B cell (primary cell): ENCODE data around the gene MPHOSPH6. TPM values are rescaled to one million over a fixed set of nuclear protein-coding genes. Genes with fewer than 3 reads are reported as not detected.

Source experiments
- ATAC-seq: fragments of 200-7000 bp; cut with Tn5 transposase; one replicate; pipeline ENCODE4 v1.10.0; 2021; ENCODE audit warnings: low read depth, mild to moderate bottlenecking, moderate number of reproducible peaks, moderate library complexity
- CTCF ChIA-PET: fragments of 350-600 bp; sonication (Branson Sonifier 250); formaldehyde crosslinking; loops from one replicate; lab custom pipeline; 2021; ENCODE audit warnings: antibody characterized with exemption, inconsistent platforms; lab: Charles Lee
- POLR2A ChIA-PET: fragments of 350-600 bp; sonication (Branson Sonifier 250); formaldehyde crosslinking; loops from one replicate; lab custom pipeline; 2021; ENCODE audit warnings: antibody characterized with exemption; lab: Charles Lee
- DNase-seq: peaks from one replicate; pipeline ENCODE4 v3.0.0; 2013
- H2AFZ ChIP-seq: 2 replicates; pipeline ENCODE4 v1.6.1; 2012; ENCODE audit warnings: mild to moderate bottlenecking, low read depth, low read length; ENCODE audit not compliant: insufficient read depth, poor library complexity, severe bottlenecking
- H3K27ac ChIP-seq, 2 donors: 1 replicate in 1 of 2; 2 replicates in 1 of 2; pipeline ENCODE4 v1.5.1; 2012 to 2013; ENCODE audit warnings: low read length in 2 of 2, mild to moderate bottlenecking in 2 of 2, moderate library complexity in 1 of 2
- H3K27me3 ChIP-seq, 4 experiments: fragments of 200-600 bp in 1 of 4; sonication (generic) in 1 of 4; replicated peaks in 1 of 4; 1 replicate in 2 of 4; 2 replicates in 2 of 4; pipeline versions ENCODE4 v1.6.1 to v1.7.0; 2013 to 2016; ENCODE audit warnings: low read length in 3 of 4, mild to moderate bottlenecking in 2 of 4, mixed read lengths in 1 of 4, moderate library complexity in 1 of 4; ENCODE audit not compliant: insufficient read depth in 4 of 4, control insufficient read depth in 3 of 4; ENCODE audit errors: control extremely low read depth in 1 of 4
- H3K36me3 ChIP-seq, 2 experiments: replicated peaks in 1 of 2; 1 replicate in 1 of 2; 2 replicates in 1 of 2; pipeline versions ENCODE4 v1.6.1 to v1.7.1; 2013; ENCODE audit warnings: low read length in 1 of 2; ENCODE audit not compliant: insufficient read depth in 2 of 2, control insufficient read depth in 1 of 2; ENCODE audit errors: control extremely low read depth in 1 of 2, extremely low read depth in 1 of 2
- H3K4me1 ChIP-seq, 2 donors: fragments of 200-600 bp in 1 of 2; sonication (generic) in 1 of 2; 1 replicate in 1 of 2; 2 replicates in 1 of 2; pipeline versions ENCODE4 v1.5.1 to v1.6.1; 2013 to 2017; ENCODE audit warnings: low read length in 2 of 2; ENCODE audit not compliant: control insufficient read depth in 2 of 2, insufficient read depth in 2 of 2
- H3K4me2 ChIP-seq: replicated peaks from 2 replicates; pipeline ENCODE3; 2012; ENCODE audit warnings: mild to moderate bottlenecking, low read depth, low read length; ENCODE audit not compliant: poor library complexity, severe bottlenecking
- H3K4me3 ChIP-seq, 5 experiments: fragments of 200-600 bp in 1 of 5; sonication (generic) in 1 of 5; 1 replicate in 3 of 5; 2 replicates in 2 of 5; pipeline versions ENCODE4 v1.5.1 to v1.7.0; 2011 to 2016; ENCODE audit warnings: low read length in 4 of 5, mild to moderate bottlenecking in 4 of 5, low read depth in 2 of 5, control low read depth in 1 of 5, moderate library complexity in 1 of 5; ENCODE audit not compliant: insufficient read depth in 1 of 5; ENCODE audit errors: control extremely low read depth in 1 of 5, extremely low read depth in 1 of 5
- H3K79me2 ChIP-seq: fragments of 200-600 bp; sonication (generic); one replicate; pipeline ENCODE4 v1.6.0; 2016; ENCODE audit warnings: low read length; ENCODE audit not compliant: control insufficient read depth, insufficient read depth
- H3K9ac ChIP-seq: fragments of 200-600 bp; sonication (generic); 2 replicates; pipeline ENCODE4 v1.6.1; 2017; ENCODE audit warnings: mild to moderate bottlenecking, low read length, moderate library complexity
- H3K9me3 ChIP-seq, 3 donors: one replicate each; pipeline versions ENCODE4 v1.6.1 to v1.7.1; 2013; ENCODE audit warnings: low read length in 2 of 3; ENCODE audit not compliant: control insufficient read depth in 2 of 3, insufficient read depth in 1 of 3; ENCODE audit errors: control extremely low read depth in 1 of 3
- H4K20me1 ChIP-seq: 2 replicates; pipeline ENCODE4 v1.6.0; 2012; ENCODE audit warnings: mild to moderate bottlenecking, low read length; ENCODE audit not compliant: insufficient read depth, control insufficient read depth, poor library complexity, severe bottlenecking
- H3K27ac Mint-ChIP-seq: one replicate; pipeline ENCODE4 v1.8.0; 2021; ENCODE audit warnings: mixed read lengths
- H3K27me3 Mint-ChIP-seq: one replicate; pipeline ENCODE4 v1.8.0; 2021; ENCODE audit warnings: mixed read lengths
- H3K4me1 Mint-ChIP-seq: one replicate; pipeline ENCODE4 v1.8.0; 2021; ENCODE audit warnings: mixed read lengths
- H3K4me3 Mint-ChIP-seq: one replicate; pipeline ENCODE4 v1.8.0; 2021; ENCODE audit warnings: mixed read lengths
- H3K9me3 Mint-ChIP-seq: one replicate; pipeline ENCODE4 v1.8.0; 2022; ENCODE audit warnings: mixed read lengths; ENCODE audit not compliant: insufficient read depth
- CTCF ChIP-seq: fragments of 200-600 bp; IDR thresholded peaks from one replicate; pipeline ENCODE4 v1.8.0; 2022; ENCODE audit warnings: antibody characterized with exemption, mild to moderate bottlenecking
- EZH2 ChIP-seq: IDR thresholded peaks from 2 replicates; pipeline ENCODE4 v1.6.1; 2012; ENCODE audit warnings: borderline replicate concordance, low read depth, mild to moderate bottlenecking, moderate library complexity, low read length; ENCODE audit not compliant: insufficient read depth, poor library complexity, severe bottlenecking
- WGBS: methylation state at CpG from one replicate; pipeline ENCODE4 v1.1.5; 2013; ENCODE audit warnings: missing lambda C conversion rate; ENCODE audit not compliant: insufficient coverage; 5-methylcytosine and 5-hydroxymethylcytosine counted together
- intact Hi-C: fragments of 100-400 bp; cut with micrococcal nuclease; formaldehyde crosslinking; loops from one replicate; pipeline ENCODE4 v1.10.0; 2022
- polyA plus RNA-seq: library from polyadenylated mRNA; depleted of rRNA; stranded (reverse); fragments of >200 nt; gene quantifications from 2 replicates; pipeline ENCODE4 v1.2.3, GENCODE V29; 2012
- total RNA-seq, 2 donors: library from RNA; stranded (reverse); fragments of 120-200 nt in 1 of 2; gene quantifications; 1 replicate in 1 of 2; 2 replicates in 1 of 2; pipeline versions ENCODE4 v1.2.3 to v1.2.4, GENCODE V29; 2013 to 2022

The MPHOSPH6 gene
- total and polyA plus RNA-seq, 2 donors (not counting 1 experiment from before 2014, with no cell fraction given) = 4.6 to 20.4 TPM

- peaks cover 0 to 7% (median 0%) of the 10 kb centered on the region in 4 experiments for H3K27me3 ChIP-seq
- H3K4me1 ChIP-seq = no peaks in the 10 kb centered on the region
- no peaks in the 10 kb centered on the region for H4K20me1 ChIP-seq
- no peak overlapping the region for H2AFZ ChIP-seq
- H3K79me2 ChIP-seq = no peaks in the 10 kb centered on the region
- no peak overlapping the region for H3K4me2 ChIP-seq
- H3K4me1 Mint-ChIP-seq = peaks cover 13% of the 10 kb centered on the region
- no peaks in the 10 kb centered on the region for H3K36me3 ChIP-seq
- H3K27me3 Mint-ChIP-seq = no peaks in the 10 kb centered on the region
- no peaks in the 10 kb centered on the region for H3K9me3 Mint-ChIP-seq
- H3K9ac ChIP-seq = no peak overlapping the region
- H3K27ac Mint-ChIP-seq = no peak overlapping the region
- H3K27ac ChIP-seq = no peak overlapping the region
- H3K4me3 ChIP-seq = no peak overlapping the region
- H3K4me3 Mint-ChIP-seq = no peak overlapping the region
- ChIA-PET CTCF (no interaction called here), POLR2A (no interaction called here)
- no peak for DNase-seq
- no peaks in the 10 kb centered on the region for H3K9me3 ChIP-seq
- intact Hi-C loops = no loop called here
- ATAC-seq = no peak
- TF ChIP-seq EZH2 = no peak
- TF ChIP-seq CTCF = no peak
- 92% methylated on average over 5 of the region's 7 CpGs for WGBS
Observed at GRCh38 chr16:82197540-82198240, 27.7 kb upstream of the MPHOSPH6 start.

- Histone ChIP-seq H3K27ac (no peak overlapping the region), H4K20me1 (no peaks in the 10 kb centered on the region), H3K9me3 (no peaks in the 10 kb centered on the region), H3K79me2 (no peaks in the 10 kb centered on the region), H3K4me2 (no peak overlapping the region), H3K4me1 (no peaks in the 10 kb centered on the region), H3K4me3 (no peak overlapping the region), H3K36me3 (no peaks in the 10 kb centered on the region), H3K9ac (no peak overlapping the region), H3K27me3 (peaks cover 0 to 4% (median 0%) of the 10 kb centered on the region in 4 experiments), H2AFZ (no peak overlapping the region)
- no peak for DNase-seq
- CTCF ChIA-PET = no interaction called here
- Mint-ChIP-seq H3K4me3 (peak overlapping the region; percentile 12), H3K27ac (peak overlapping the region; percentile 21), H3K27me3 (no peaks in the 10 kb centered on the region), H3K9me3 (no peaks in the 10 kb centered on the region), H3K4me1 (peaks cover 15% of the 10 kb centered on the region)
- POLR2A ChIA-PET = interaction anchor here (0.6 kb wide), 1 partner anchor 456 kb away, joined by 5 read pairs; no protein-coding TSS in a partner anchor
- TF ChIP-seq EZH2 (no peak), CTCF (no peak)
- peak; percentile 36 for ATAC-seq
- intact Hi-C loops = no loop called here
- no CpG with 5 or more reads among the region's 2 CpGs for WGBS
Observed at GRCh38 chr16:82195917-82196494, 26.0 kb upstream of the MPHOSPH6 start.
